ENCODE results near the gene EFNA3. TPM values are rescaled to one million over a fixed set of nuclear protein-coding genes. Genes with fewer than 3 reads are reported as not detected.

The EFNA3 gene
- polyA plus RNA-seq, 1 donor from 2014 or later, result 12.2 TPM

DNA sequence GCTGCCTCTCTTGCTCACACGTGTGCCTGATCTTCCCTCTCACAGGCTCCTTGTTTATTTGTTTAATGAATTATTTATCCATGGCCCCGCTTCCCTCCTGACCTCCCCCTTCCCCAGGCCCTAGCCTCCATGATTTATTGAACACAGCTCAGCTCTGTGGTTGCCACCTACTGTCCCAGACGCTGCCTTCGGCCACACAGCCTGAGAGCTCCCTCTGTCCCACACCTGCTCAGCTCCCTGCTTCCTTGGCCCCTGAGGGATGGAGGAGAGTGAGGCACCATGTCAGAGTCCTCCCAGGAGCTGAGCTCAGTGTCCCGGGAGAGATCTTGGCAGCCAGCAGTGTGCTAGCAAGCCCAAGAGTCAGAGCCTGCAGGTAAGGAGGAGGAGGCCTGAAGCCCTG lies 3.1 kb upstream of the EFNA3 start:
- H3K4me3 ChIP-seq (ENCODE audit: low read length), result no peak overlapping the region
- H3K27me3 ChIP-seq (ENCODE audit: insufficient read depth, low read depth, low read length), result no peaks in the 10 kb centered on the region
- no peaks in the 10 kb centered on the region for H3K9me2 ChIP-seq (ENCODE audit: insufficient read depth, low read length)
- no peaks in the 10 kb centered on the region for H3K36me3 ChIP-seq (ENCODE audit: insufficient read depth, low read length)
- H2AFZ ChIP-seq (ENCODE audit: low read depth, low read length), result no peak overlapping the region
- no peak overlapping the region for H3K9ac ChIP-seq (ENCODE audit: low read length)
- H3K9me3 ChIP-seq (ENCODE audit: low read length), result no peaks in the 10 kb centered on the region
- H3K4me2 ChIP-seq (ENCODE audit: low read length), result no peak overlapping the region
- H4K20me1 ChIP-seq (ENCODE audit: insufficient read depth), result no peaks in the 10 kb centered on the region
- H3F3A ChIP-seq (ENCODE audit: insufficient read depth, low read length, poor library complexity, severe bottlenecking), result no peaks in the 10 kb centered on the region
- H3K79me2 ChIP-seq (replicated peaks; ENCODE audit: insufficient read depth, low read length), result peaks cover 5% of the 10 kb centered on the region
- TF ChIP-seq TAF1 (IDR thresholded peaks at IDR 0.05; ENCODE audit: low read depth) (no peak), SMC3 (conservative IDR thresholded peaks at IDR 0.05; ENCODE audit: poor library complexity) (no peak), EP300 (conservative IDR thresholded peaks at IDR 0.05; ENCODE audit: poor library complexity, severe bottlenecking) (no peak), POLR2AphosphoS5 (IDR thresholded peaks at IDR 0.05) (no peak), RAD21 (conservative IDR thresholded peaks at IDR 0.05) (no peak), MXI1 (conservative IDR thresholded peaks at IDR 0.05; ENCODE audit: poor library complexity, severe bottlenecking) (no peak), REST (IDR thresholded peaks at IDR 0.05; ENCODE audit: borderline replicate concordance) (no peak), EZH2 (IDR thresholded peaks at IDR 0.05; ENCODE audit: borderline replicate concordance, insufficient read depth, low read length, poor library complexity, severe bottlenecking) (no peak)
- TF ChIP-seq, protein P1, sequence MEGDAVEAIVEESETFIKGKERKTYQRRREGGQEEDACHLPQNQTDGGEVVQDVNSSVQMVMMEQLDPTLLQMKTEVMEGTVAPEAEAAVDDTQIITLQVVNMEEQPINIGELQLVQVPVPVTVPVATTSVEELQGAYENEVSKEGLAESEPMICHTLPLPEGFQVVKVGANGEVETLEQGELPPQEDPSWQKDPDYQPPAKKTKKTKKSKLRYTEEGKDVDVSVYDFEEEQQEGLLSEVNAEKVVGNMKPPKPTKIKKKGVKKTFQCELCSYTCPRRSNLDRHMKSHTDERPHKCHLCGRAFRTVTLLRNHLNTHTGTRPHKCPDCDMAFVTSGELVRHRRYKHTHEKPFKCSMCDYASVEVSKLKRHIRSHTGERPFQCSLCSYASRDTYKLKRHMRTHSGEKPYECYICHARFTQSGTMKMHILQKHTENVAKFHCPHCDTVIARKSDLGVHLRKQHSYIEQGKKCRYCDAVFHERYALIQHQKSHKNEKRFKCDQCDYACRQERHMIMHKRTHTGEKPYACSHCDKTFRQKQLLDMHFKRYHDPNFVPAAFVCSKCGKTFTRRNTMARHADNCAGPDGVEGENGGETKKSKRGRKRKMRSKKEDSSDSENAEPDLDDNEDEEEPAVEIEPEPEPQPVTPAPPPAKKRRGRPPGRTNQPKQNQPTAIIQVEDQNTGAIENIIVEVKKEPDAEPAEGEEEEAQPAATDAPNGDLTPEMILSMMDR (IDR thresholded peaks at IDR 0.05; ENCODE audit: poor library complexity, severe bottlenecking), result no peak
- no peak overlapping the region for H3K27ac ChIP-seq (ENCODE audit: low read length)

DNA sequence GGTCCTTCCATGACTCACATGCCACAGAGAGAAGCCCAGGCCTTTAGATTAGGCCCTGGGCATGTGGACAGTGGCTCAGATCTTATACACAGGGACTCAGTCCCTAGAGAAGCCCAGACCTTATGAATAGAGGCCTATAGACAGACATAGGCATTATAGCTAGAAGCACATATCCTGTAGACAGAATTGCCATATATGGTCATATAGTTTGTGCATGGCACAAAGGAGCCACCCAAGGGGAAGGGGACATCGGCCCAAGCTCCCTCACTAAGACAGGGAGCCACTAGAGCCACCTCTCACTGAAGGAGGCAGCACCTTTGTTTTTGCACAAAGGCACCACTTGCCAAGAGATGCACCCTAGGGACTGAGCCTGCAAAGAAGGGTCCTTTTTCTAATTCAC lies 2.3 kb upstream of the EFNA3 start:
- Histone ChIP-seq H3K4me2 (ENCODE audit: low read length) (no peak overlapping the region), H3K9ac (ENCODE audit: low read length) (no peak overlapping the region), H3K27me3 (ENCODE audit: insufficient read depth, low read depth, low read length) (no peaks in the 10 kb centered on the region), H3K36me3 (ENCODE audit: insufficient read depth, low read length) (no peaks in the 10 kb centered on the region), H4K20me1 (ENCODE audit: insufficient read depth) (peaks cover 4% of the 10 kb centered on the region), H3K27ac (ENCODE audit: low read length) (no peak overlapping the region), H3K9me3 (ENCODE audit: low read length) (no peaks in the 10 kb centered on the region), H3F3A (ENCODE audit: insufficient read depth, low read length, poor library complexity, severe bottlenecking) (peaks cover 4% of the 10 kb centered on the region), H3K79me2 (replicated peaks; ENCODE audit: insufficient read depth, low read length) (peaks cover 5% of the 10 kb centered on the region), H3K4me3 (ENCODE audit: low read length) (no peak overlapping the region), H2AFZ (ENCODE audit: low read depth, low read length) (no peak overlapping the region), H3K9me2 (ENCODE audit: insufficient read depth, low read length) (no peaks in the 10 kb centered on the region)
- TF ChIP-seq TAF1 (IDR thresholded peaks at IDR 0.05; ENCODE audit: low read depth) (no peak), RAD21 (conservative IDR thresholded peaks at IDR 0.05) (no peak), MXI1 (conservative IDR thresholded peaks at IDR 0.05; ENCODE audit: poor library complexity, severe bottlenecking) (no peak), EZH2 (IDR thresholded peaks at IDR 0.05; ENCODE audit: borderline replicate concordance, insufficient read depth, low read length, poor library complexity, severe bottlenecking) (no peak), POLR2AphosphoS5 (IDR thresholded peaks at IDR 0.05) (no peak), EP300 (conservative IDR thresholded peaks at IDR 0.05; ENCODE audit: poor library complexity, severe bottlenecking) (no peak), SMC3 (conservative IDR thresholded peaks at IDR 0.05; ENCODE audit: poor library complexity) (no peak), REST (IDR thresholded peaks at IDR 0.05; ENCODE audit: borderline replicate concordance) (no peak)
- TF ChIP-seq, protein P1 (IDR thresholded peaks at IDR 0.05; ENCODE audit: poor library complexity, severe bottlenecking), result no peak

All from neural cell (in vitro differentiated cells).